H9 (cell line): ENCODE data around the gene FARS2. TPM values are rescaled to one million over a fixed set of nuclear protein-coding genes. Genes with fewer than 3 reads are reported as not detected.

Experiments used
- DNase-seq: peaks from one replicate; pipeline ENCODE4 v3.0.0-alpha.2; 2017
- H2AFZ ChIP-seq: one replicate; pipeline ENCODE4 v1.6.1; 2013; ENCODE audit warnings: mild to moderate bottlenecking, low read length, control low read depth, moderate library complexity
- H2AK5ac ChIP-seq: 2 replicates; pipeline ENCODE4 v1.6.1; 2013; ENCODE audit warnings: low read length, control low read depth, mixed read lengths; ENCODE audit not compliant: insufficient read length
- H2BK120ac ChIP-seq: one replicate; pipeline ENCODE4 v1.6.1; 2013; ENCODE audit warnings: low read depth, mild to moderate bottlenecking, low read length, control low read depth, inconsistent platforms; ENCODE audit not compliant: poor library complexity, severe bottlenecking
- H2BK12ac ChIP-seq: 2 replicates; pipeline ENCODE4 v1.6.1; 2013; ENCODE audit warnings: low read length, control low read depth, mixed read lengths, low read depth; ENCODE audit not compliant: insufficient read length
- H2BK15ac ChIP-seq: 2 replicates; pipeline ENCODE4 v1.6.1; 2013; ENCODE audit warnings: low read depth, low read length, control low read depth
- H2BK20ac ChIP-seq: one replicate; pipeline ENCODE4 v1.6.1; 2013; ENCODE audit warnings: low read depth, mild to moderate bottlenecking, low read length, control low read depth, inconsistent platforms; ENCODE audit not compliant: poor library complexity, severe bottlenecking
- H2BK5ac ChIP-seq: 2 replicates; pipeline ENCODE4 v1.6.1; 2013; ENCODE audit warnings: low read length, control low read depth, mixed read lengths; ENCODE audit not compliant: insufficient read length
- H3K14ac ChIP-seq: 2 replicates; pipeline ENCODE4 v1.6.1; 2013; ENCODE audit warnings: low read length, control low read depth; ENCODE audit not compliant: insufficient read depth
- H3K18ac ChIP-seq: 2 replicates; pipeline ENCODE4 v1.6.1; 2013; ENCODE audit warnings: low read depth, mild to moderate bottlenecking, mixed read lengths, low read length, control low read depth; ENCODE audit not compliant: insufficient read length
- H3K23ac ChIP-seq: 2 replicates; pipeline ENCODE4 v1.6.1; 2013; ENCODE audit warnings: low read length, control low read depth, mixed read lengths, low read depth; ENCODE audit not compliant: insufficient read length
- H3K23me2 ChIP-seq: 2 replicates; pipeline ENCODE4 v1.6.1; 2013; ENCODE audit warnings: low read depth, mild to moderate bottlenecking, mixed read lengths, low read length, control low read depth; ENCODE audit not compliant: insufficient read length, poor library complexity, severe bottlenecking
- H3K27ac ChIP-seq: 2 replicates; pipeline ENCODE4 v1.5.1; 2013; ENCODE audit warnings: low read length, control low read depth, mixed read lengths, low read depth; ENCODE audit not compliant: insufficient read length
- H3K27me3 ChIP-seq: 2 replicates; pipeline ENCODE4 v1.6.1; 2013; ENCODE audit warnings: low read length, control low read depth, inconsistent platforms; ENCODE audit not compliant: insufficient read depth
- H3K4ac ChIP-seq: 2 replicates; pipeline ENCODE4 v1.6.1; 2013; ENCODE audit warnings: low read depth, mild to moderate bottlenecking, control low read depth, inconsistent platforms, low read length, moderate library complexity
- H3K4me1 ChIP-seq: 2 replicates; pipeline ENCODE4 v1.6.1; 2013; ENCODE audit warnings: low read length, control low read depth, inconsistent platforms; ENCODE audit not compliant: insufficient read depth
- H3K4me2 ChIP-seq: 2 replicates; pipeline ENCODE4 v1.6.1; 2013; ENCODE audit warnings: low read length, control low read depth, mixed read lengths; ENCODE audit not compliant: insufficient read length, insufficient read depth
- H3K56ac ChIP-seq: 2 replicates; pipeline ENCODE4 v1.6.1; 2013; ENCODE audit warnings: low read depth, mild to moderate bottlenecking, mixed read lengths, low read length, control low read depth; ENCODE audit not compliant: insufficient read length
- H3K79me1 ChIP-seq: 2 replicates; pipeline ENCODE4 v1.6.1; 2013; ENCODE audit warnings: low read depth, mild to moderate bottlenecking, moderate library complexity, low read length, control low read depth, inconsistent platforms; ENCODE audit not compliant: insufficient read depth, poor library complexity, severe bottlenecking
- H3K79me2 ChIP-seq: 2 replicates; pipeline ENCODE4 v1.6.1; 2013; ENCODE audit warnings: low read length, control low read depth, inconsistent platforms; ENCODE audit not compliant: insufficient read depth
- H3K9ac ChIP-seq: 2 replicates; pipeline ENCODE4 v1.6.1; 2013; ENCODE audit warnings: low read length, control low read depth, mixed read lengths; ENCODE audit not compliant: insufficient read length; ENCODE audit errors: extremely low read depth
- H3K9me3 ChIP-seq: one replicate; pipeline ENCODE4 v1.6.1; 2013; ENCODE audit warnings: low read depth, low read length, inconsistent platforms; ENCODE audit not compliant: control insufficient read depth
- H3T11ph ChIP-seq: one replicate; pipeline ENCODE4 v1.6.1; 2013; ENCODE audit warnings: mild to moderate bottlenecking, low read length, control low read depth, inconsistent platforms
- H4K20me1 ChIP-seq: one replicate; pipeline ENCODE4 v1.6.1; 2013; ENCODE audit not compliant: control insufficient read depth, insufficient read length, insufficient read depth
- H4K5ac ChIP-seq: 2 replicates; pipeline ENCODE4 v1.6.1; 2013; ENCODE audit warnings: low read depth, mild to moderate bottlenecking, mixed read lengths, low read length, control low read depth; ENCODE audit not compliant: insufficient read length
- H4K8ac ChIP-seq: replicated peaks from 2 replicates; pipeline ENCODE4 v1.6.1; 2013; ENCODE audit warnings: low read length, control low read depth, mixed read lengths, low read depth; ENCODE audit not compliant: insufficient read length
- H4K91ac ChIP-seq: 2 replicates; pipeline ENCODE4 v1.6.1; 2013; ENCODE audit warnings: low read depth, mild to moderate bottlenecking, moderate library complexity, mixed read lengths, low read length, control low read depth; ENCODE audit not compliant: insufficient read length
- H3K27ac Mint-ChIP-seq, 3 experiments: 2 replicates in 2 of 3; 3 replicates in 1 of 3; pipeline ENCODE4 v1.8.0; 2020 to 2021; ENCODE audit warnings: mixed read lengths in 3 of 3, mild to moderate bottlenecking in 1 of 3, moderate library complexity in 1 of 3
- H3K27me3 Mint-ChIP-seq: 2 replicates; pipeline ENCODE4 v1.8.0; 2021; ENCODE audit warnings: low read depth, mild to moderate bottlenecking, moderate library complexity, mixed read lengths
- H3K36me3 Mint-ChIP-seq, 3 experiments: 2 replicates in 2 of 3; 3 replicates in 1 of 3; pipeline ENCODE4 v1.8.0; 2020 to 2021; ENCODE audit warnings: low read depth in 3 of 3, mixed read lengths in 3 of 3; ENCODE audit not compliant: insufficient read depth in 1 of 3
- H3K4me1 Mint-ChIP-seq, 2 experiments: 2 replicates each; pipeline ENCODE4 v1.8.0; 2020; ENCODE audit warnings: mixed read lengths in 2 of 2
- H3K4me3 Mint-ChIP-seq, 2 experiments: 2 replicates in 1 of 2; 3 replicates in 1 of 2; pipeline ENCODE4 v1.8.0; 2020 to 2021; ENCODE audit warnings: mild to moderate bottlenecking in 2 of 2, mixed read lengths in 2 of 2, moderate library complexity in 1 of 2
- H3K9me3 Mint-ChIP-seq, 2 experiments: 2 replicates in 1 of 2; 3 replicates in 1 of 2; pipeline ENCODE4 v1.8.0; 2020; ENCODE audit warnings: mild to moderate bottlenecking in 2 of 2, mixed read lengths in 2 of 2, moderate library complexity in 1 of 2
- CTCF ChIP-seq: fragments of 200-600 bp; sonication (generic); conservative IDR thresholded peaks from 3 replicates; pipeline ENCODE4 v1.8.0; 2021; ENCODE audit warnings: antibody characterized with exemption, mild to moderate bottlenecking
- WGBS: extraction: QIAGEN DNeasy Blood & Tissue Kit; methylation state at CpG from one replicate; pipeline ENCODE4 v1.1.7; 2013; ENCODE audit warnings: missing lambda C conversion rate, low lambda C conversion rate, mixed read lengths; ENCODE audit not compliant: insufficient read length; ENCODE audit errors: extremely low coverage; 5-methylcytosine and 5-hydroxymethylcytosine counted together
- total RNA-seq: library from RNA; stranded (reverse); gene quantifications from 2 replicates; pipeline ENCODE4 v1.2.1, GENCODE V29; 2021

The FARS2 gene
- total RNA-seq, 1 experiment from 2014 or later: 8.5 TPM

GRCh38 chr6:5817869-5818268 lies 556.6 kb downstream of the FARS2 start:
- Histone ChIP-seq H3K23me2 (no peaks in the 10 kb centered on the region), H4K5ac (no peak overlapping the region), H4K91ac (no peak overlapping the region), H3K9me3 (no peaks in the 10 kb centered on the region), H3K4ac (no peak overlapping the region), H3K18ac (no peak overlapping the region), H3K4me1 (no peaks in the 10 kb centered on the region), H3K4me2 (no peak overlapping the region), H3K27ac (no peak overlapping the region), H3K23ac (no peak overlapping the region), H4K8ac (no peak overlapping the region), H3K79me2 (no peaks in the 10 kb centered on the region), H2AFZ (no peak overlapping the region), H3K9ac (no peak overlapping the region), H2BK20ac (no peak overlapping the region), H2BK12ac (no peak overlapping the region), H2BK15ac (no peak overlapping the region), H3K14ac (no peak overlapping the region), H3K79me1 (no peaks in the 10 kb centered on the region), H3T11ph (no peak overlapping the region), H3K27me3 (no peaks in the 10 kb centered on the region), H2AK5ac (no peak overlapping the region), H2BK120ac (no peak overlapping the region), H3K56ac (no peak overlapping the region), H2BK5ac (no peak overlapping the region), H4K20me1 (no peaks in the 10 kb centered on the region)
- Mint-ChIP-seq H3K4me3 (no peak overlapping the region), H3K36me3 (peaks cover 0 to 3% (median 0%) of the 10 kb centered on the region in 3 experiments; a peak in 2 of 7 replicates), H3K4me1 (peaks cover 9 to 10% of the 10 kb centered on the region in 2 experiments; a peak in 3 of 4 replicates), H3K27ac (no peak overlapping the region), H3K9me3 (peaks cover 3 to 5% of the 10 kb centered on the region in 2 experiments; a peak in 4 of 5 replicates), H3K27me3 (peaks cover 30% of the 10 kb centered on the region)
- no peak for DNase-seq
- no peak for TF ChIP-seq CTCF
- WGBS: no CpG with 5 or more reads among the region's 3 CpGs
